HCT116 (cell line): ENCODE data around the gene SLC25A19.

Experiments
- CEBPB ChIP-seq: IDR thresholded peaks from 2 replicates; pipeline ENCODE4 v1.6.1; 2012; ENCODE audit warnings: low read depth
- EZH2phosphoT487 ChIP-seq: fragments of 200-600 bp; IDR thresholded peaks from 2 replicates; pipeline ENCODE4 v1.6.1; 2018; ENCODE audit warnings: antibody characterized with exemption, borderline replicate concordance
- REST ChIP-seq: IDR thresholded peaks from 2 replicates; pipeline ENCODE4 v1.6.1; 2012; ENCODE audit warnings: low read depth
- SRF ChIP-seq: IDR thresholded peaks from 2 replicates; pipeline ENCODE4 v1.6.1; 2012; ENCODE audit warnings: low read depth
- YY1 ChIP-seq: IDR thresholded peaks from 2 replicates; pipeline ENCODE4 v1.6.1; 2011; ENCODE audit warnings: low read length, low read depth, moderate library complexity, mild to moderate bottlenecking; ENCODE audit not compliant: insufficient replicate concordance; ENCODE audit errors: extremely low read depth
- TF ChIP-seq, protein P1 (sequence below), 3 experiments: fragments of 200-600 bp in 1 of 3; sonication (generic) in 1 of 3; IDR thresholded peaks in 2 of 3; conservative IDR thresholded peaks in 1 of 3; 2 replicates each; pipeline ENCODE4 v1.5.1; 2012 to 2017; ENCODE audit warnings: low read depth in 2 of 3, low read length in 2 of 3, antibody characterized with exemption in 1 of 3, borderline replicate concordance in 1 of 3, control low read depth in 1 of 3, mild to moderate bottlenecking in 1 of 3, mixed read lengths in 1 of 3, mixed run types in 1 of 3, moderate library complexity in 1 of 3; ENCODE audit not compliant: insufficient read depth in 1 of 3
- TF ChIP-seq, protein P2 (sequence below): IDR thresholded peaks from 2 replicates; pipeline ENCODE4 v1.6.1; 2011; ENCODE audit warnings: mild to moderate bottlenecking, low read length, moderate library complexity; ENCODE audit not compliant: insufficient replicate concordance; ENCODE audit errors: extremely low read depth

DNA sequence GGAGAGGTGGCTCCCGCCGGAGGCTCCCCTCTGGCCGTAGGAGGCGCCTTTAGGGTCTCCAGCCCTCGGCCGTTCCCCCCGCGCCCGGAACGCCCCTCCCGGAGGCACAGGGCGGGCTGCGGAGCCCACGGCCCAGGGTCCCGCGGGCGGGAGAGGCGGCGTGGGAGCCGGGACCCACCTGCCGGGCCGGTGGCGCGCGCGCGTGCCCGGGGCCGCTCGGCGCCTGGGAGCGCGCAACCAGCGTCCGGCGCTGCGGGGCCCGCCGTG lies 18.3 kb downstream of the SLC25A19 start, which contains the start of gene MIF4GD:
- TF ChIP-seq, protein P1, sequence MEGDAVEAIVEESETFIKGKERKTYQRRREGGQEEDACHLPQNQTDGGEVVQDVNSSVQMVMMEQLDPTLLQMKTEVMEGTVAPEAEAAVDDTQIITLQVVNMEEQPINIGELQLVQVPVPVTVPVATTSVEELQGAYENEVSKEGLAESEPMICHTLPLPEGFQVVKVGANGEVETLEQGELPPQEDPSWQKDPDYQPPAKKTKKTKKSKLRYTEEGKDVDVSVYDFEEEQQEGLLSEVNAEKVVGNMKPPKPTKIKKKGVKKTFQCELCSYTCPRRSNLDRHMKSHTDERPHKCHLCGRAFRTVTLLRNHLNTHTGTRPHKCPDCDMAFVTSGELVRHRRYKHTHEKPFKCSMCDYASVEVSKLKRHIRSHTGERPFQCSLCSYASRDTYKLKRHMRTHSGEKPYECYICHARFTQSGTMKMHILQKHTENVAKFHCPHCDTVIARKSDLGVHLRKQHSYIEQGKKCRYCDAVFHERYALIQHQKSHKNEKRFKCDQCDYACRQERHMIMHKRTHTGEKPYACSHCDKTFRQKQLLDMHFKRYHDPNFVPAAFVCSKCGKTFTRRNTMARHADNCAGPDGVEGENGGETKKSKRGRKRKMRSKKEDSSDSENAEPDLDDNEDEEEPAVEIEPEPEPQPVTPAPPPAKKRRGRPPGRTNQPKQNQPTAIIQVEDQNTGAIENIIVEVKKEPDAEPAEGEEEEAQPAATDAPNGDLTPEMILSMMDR (IDR thresholded peaks at IDR 0.05 in 2 of 3, conservative IDR thresholded peaks at IDR 0.05 in 1 of 3; ENCODE audit: borderline replicate concordance in 1 of 3, insufficient read depth in 1 of 3, low read depth in 2 of 3, low read length in 2 of 3), result no peak
- no peak for TF ChIP-seq CEBPB
- TF ChIP-seq EZH2phosphoT487, result no peak
- TF ChIP-seq REST, result no peak
- TF ChIP-seq, protein P2, sequence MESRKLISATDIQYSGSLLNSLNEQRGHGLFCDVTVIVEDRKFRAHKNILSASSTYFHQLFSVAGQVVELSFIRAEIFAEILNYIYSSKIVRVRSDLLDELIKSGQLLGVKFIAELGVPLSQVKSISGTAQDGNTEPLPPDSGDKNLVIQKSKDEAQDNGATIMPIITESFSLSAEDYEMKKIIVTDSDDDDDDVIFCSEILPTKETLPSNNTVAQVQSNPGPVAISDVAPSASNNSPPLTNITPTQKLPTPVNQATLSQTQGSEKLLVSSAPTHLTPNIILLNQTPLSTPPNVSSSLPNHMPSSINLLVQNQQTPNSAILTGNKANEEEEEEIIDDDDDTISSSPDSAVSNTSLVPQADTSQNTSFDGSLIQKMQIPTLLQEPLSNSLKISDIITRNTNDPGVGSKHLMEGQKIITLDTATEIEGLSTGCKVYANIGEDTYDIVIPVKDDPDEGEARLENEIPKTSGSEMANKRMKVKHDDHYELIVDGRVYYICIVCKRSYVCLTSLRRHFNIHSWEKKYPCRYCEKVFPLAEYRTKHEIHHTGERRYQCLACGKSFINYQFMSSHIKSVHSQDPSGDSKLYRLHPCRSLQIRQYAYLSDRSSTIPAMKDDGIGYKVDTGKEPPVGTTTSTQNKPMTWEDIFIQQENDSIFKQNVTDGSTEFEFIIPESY, result no peak
- no peak for TF ChIP-seq YY1
- TF ChIP-seq SRF, result no peak
